NCI-H748 (cell line): ENCODE measurements around the gene PHTF2.

ENCODE experiments used
- DNase-seq: peaks from one replicate; lab custom pipeline; 2025; ENCODE audit not compliant: unreplicated experiment; lab: John Stamatoyannopoulos, UW

PHTF2 gene

GRCh38 chr7:77918676-77919075 is 120.1 kb downstream of the PHTF2 start:
- DNase-seq: no peak

- DNase-seq: no peak
Measured at GRCh38 chr7:77923419-77923818, 124.8 kb downstream of the PHTF2 start.

GRCh38 chr7:77930496-77930895 is 131.9 kb downstream of the PHTF2 start:
- DNase-seq: no peak

GRCh38 chr7:77931841-77932240 is 133.3 kb downstream of the PHTF2 start:
- DNase-seq: no peak

- DNase-seq: no peak
Measured at GRCh38 chr7:77933394-77933793, 134.8 kb downstream of the PHTF2 start.

- no peak for DNase-seq
Measured at GRCh38 chr7:77935652-77936348, 137.2 kb downstream of the PHTF2 start.

GRCh38 chr7:77940647-77941046 is 142.1 kb downstream of the PHTF2 start:
- DNase-seq: peak; percentile 42

- no peak for DNase-seq
Measured at GRCh38 chr7:77942431-77942830, 143.9 kb downstream of the PHTF2 start.

- no peak for DNase-seq
Measured at GRCh38 chr7:77944183-77945182, 145.9 kb downstream of the PHTF2 start.

GRCh38 chr7:77950548-77950947 is 152.0 kb downstream of the PHTF2 start:
- no peak for DNase-seq

GRCh38 chr7:77954773-77955555 is 156.4 kb downstream of the PHTF2 start:
- no peak for DNase-seq

- DNase-seq: no peak
Measured at GRCh38 chr7:77958436-77958835, 159.9 kb downstream of the PHTF2 start.

- DNase-seq: no peak
Measured at GRCh38 chr7:77959080-77959479, 160.5 kb downstream of the PHTF2 start.

GRCh38 chr7:77960336-77960735 is 161.8 kb downstream of the PHTF2 start:
- DNase-seq: no peak

- no peak for DNase-seq
Measured at GRCh38 chr7:77967429-77967828, 168.9 kb downstream of the PHTF2 start.

- no peak for DNase-seq
Measured at GRCh38 chr7:77971726-77972125, 173.2 kb downstream of the PHTF2 start.

- DNase-seq: no peak
Measured at GRCh38 chr7:77975672-77976480, 177.3 kb downstream of the PHTF2 start.

GRCh38 chr7:77979219-77979618 is 180.6 kb downstream of the PHTF2 start:
- no peak for DNase-seq

GRCh38 chr7:77980087-77980713 is 181.6 kb downstream of the PHTF2 start:
- no peak for DNase-seq

GRCh38 chr7:77982926-77983550 is 184.5 kb downstream of the PHTF2 start:
- no peak for DNase-seq
